GM10266 (cell line): ENCODE data around the gene WFIKKN2.

Experiments used
- DNase-seq: peaks from one replicate; pipeline ENCODE4 v3.0.0; 2012; ENCODE audit errors: extremely low spot score
- TF ChIP-seq, protein P1 (sequence below): IDR thresholded peaks from 2 replicates; pipeline ENCODE4 v1.5.1; 2012; ENCODE audit warnings: mild to moderate bottlenecking, low read depth; ENCODE audit not compliant: control insufficient read depth, insufficient read depth; ENCODE audit errors: missing control alignments

The WFIKKN2 gene

DNA sequence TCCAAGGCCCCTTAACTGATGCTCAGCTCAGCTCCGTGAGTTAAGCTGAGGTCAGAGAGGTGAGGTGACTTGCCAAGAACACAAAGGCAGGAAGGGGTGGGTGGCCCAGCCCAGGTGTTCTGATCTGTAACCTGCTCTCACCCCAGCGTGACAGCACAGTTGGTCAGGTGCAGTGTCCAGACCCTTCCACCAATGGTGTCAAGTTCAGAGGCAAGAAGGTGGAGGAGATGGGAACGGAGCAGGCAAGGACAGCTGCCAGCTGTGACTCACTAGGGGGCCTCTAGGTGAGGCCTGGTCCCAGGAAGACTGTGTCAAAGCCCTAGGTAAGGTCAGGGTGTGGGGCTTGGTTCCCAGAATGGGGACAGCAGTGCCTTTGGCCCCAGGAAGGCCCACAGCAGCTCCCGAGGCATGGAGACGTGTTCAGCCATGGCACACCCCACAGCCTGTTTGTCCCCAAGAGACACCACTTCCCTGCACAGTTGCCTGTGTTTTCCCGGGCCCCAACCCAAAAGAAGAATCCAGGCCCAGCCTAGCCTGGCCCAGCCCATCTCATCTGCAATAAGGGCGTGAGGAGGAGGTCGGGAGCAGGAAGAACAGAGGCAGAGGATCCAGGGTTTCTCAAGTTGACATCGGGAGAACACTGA is 7.2 kb downstream of the WFIKKN2 start:
- no peak for DNase-seq
- TF ChIP-seq, protein P1, sequence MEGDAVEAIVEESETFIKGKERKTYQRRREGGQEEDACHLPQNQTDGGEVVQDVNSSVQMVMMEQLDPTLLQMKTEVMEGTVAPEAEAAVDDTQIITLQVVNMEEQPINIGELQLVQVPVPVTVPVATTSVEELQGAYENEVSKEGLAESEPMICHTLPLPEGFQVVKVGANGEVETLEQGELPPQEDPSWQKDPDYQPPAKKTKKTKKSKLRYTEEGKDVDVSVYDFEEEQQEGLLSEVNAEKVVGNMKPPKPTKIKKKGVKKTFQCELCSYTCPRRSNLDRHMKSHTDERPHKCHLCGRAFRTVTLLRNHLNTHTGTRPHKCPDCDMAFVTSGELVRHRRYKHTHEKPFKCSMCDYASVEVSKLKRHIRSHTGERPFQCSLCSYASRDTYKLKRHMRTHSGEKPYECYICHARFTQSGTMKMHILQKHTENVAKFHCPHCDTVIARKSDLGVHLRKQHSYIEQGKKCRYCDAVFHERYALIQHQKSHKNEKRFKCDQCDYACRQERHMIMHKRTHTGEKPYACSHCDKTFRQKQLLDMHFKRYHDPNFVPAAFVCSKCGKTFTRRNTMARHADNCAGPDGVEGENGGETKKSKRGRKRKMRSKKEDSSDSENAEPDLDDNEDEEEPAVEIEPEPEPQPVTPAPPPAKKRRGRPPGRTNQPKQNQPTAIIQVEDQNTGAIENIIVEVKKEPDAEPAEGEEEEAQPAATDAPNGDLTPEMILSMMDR, result no peak

DNA sequence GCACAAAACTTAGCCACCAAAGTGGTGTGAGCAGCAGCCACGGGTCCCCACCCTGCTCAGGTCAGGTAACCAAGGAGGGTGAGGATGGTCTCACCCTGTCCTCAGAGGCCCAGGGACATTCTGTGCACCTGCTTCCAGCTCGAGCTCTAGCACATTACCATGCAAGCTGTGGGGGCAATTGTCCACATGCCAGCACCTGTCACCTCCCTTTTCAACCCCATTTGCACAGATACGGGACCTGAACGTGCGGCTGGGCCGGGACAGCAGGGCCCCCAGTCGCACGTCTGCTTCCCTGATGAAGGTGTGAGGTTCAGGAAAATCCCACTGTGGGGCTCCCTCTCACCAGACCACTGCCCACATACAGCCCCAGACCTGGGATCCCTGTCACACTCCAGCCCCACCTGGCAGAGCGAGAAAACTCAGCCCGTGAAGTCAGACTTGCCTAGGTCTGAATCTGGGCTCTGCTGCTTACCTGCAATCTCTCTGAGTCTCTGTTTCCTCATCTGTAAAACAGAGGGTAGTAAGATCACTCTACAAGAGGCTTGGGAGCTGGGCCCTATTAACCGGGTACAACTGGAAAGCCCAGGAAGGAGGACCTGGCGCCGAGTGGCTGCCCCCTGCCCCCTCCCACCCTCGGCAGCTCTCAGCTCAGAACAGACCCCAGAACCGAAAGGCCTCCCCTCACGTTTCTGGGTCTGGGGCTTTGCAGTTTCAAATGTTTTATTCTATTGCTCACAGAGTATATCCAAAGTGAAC is 7.9 kb downstream of the WFIKKN2 start:
- DNase-seq, result no peak
- TF ChIP-seq, protein P1, result no peak

DNA sequence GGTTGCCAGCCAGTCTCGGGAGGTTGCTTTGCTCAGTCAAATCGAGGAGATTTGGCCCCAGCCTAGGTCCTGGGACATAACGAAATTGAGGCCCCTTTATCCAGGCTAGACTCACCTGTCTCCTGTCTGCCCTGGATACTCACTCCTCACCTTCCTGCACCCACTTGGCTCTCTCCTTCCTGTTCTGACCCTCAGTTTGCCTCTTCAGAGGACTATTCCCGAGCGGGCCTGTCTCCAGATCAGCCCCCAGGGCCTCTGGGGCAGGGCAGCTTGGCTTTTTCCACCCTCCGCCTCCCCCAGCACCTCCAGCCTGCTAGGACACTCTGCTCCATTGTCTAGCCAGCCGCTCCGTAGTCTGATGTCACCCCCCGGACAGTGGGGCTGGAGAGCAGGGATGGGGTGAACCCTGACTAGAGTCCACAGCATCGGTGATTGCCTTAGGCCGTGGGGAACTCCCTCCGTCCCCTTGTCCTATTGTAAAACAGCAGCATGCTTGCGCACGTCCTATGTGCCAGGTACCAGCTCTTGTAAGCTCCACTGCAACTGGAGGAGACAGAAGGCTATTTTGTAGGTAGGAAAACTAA is 8.8 kb downstream of the WFIKKN2 start:
- DNase-seq, result no peak
- TF ChIP-seq, protein P1, result no peak

DNA sequence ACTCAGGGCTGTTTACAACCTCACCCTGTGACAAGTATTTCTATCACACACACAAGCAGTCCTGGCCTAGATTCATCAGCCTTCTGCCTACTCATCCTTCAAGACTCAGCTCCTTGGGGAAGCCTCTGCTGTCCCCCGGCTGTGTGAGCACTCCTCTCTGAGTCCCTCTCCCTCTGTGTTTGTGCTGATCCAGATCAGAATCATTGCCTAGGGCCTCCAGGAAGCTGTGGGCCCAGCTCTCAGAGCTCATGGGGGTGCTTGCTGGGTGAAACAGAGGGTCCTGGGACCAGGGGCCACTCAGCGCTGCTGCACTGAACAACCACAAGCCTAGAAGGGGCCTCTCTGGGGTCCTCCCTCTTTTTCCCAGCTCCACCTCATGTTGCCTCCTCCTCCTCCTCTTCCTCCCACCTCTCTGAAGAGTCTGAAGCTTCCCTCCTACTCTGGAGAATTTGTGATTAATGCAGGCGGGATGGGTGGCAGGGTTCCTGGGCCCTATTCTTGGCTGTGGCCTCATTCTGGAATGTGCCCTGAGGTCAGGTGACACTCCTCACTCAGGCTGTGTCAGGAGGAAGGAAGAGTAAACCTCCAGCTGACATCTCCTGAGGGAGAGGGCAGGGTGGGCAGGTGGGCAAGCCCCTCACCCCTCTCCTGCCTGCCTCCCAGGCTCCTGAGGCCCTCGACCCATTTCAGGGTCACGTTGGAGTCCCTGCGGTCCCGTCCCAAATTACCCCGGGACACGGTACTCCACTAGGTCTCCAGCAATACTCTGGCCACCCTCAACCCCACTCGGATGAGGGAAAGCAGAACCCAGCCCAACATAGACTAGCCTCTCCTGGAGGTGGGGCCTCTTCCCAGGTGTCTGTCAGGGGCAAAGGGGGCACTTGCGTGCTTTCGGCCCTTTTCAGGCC is 10.1 kb downstream of the WFIKKN2 start:
- no peak for DNase-seq
- TF ChIP-seq, protein P1, result no peak

DNA sequence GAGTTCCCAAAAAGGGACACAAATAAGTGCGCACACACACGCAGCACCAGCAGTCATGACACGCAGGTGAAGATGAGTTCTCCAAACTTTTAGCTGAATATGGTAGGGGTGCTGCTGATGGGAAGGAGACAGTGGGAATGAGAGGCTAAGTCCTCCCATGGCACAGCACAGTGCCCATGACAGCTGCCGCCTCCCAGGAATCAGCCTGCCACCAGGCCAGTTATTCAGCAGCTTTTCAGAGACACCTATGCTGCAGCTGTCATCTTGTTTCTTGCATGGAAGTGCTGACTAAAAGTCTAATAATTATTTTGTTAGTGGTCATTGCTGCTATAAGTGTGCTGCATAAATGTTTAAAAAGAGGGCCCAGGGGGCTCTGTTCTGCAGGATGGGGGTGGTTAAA is 12.2 kb downstream of the WFIKKN2 start:
- no peak for DNase-seq
- TF ChIP-seq, protein P1, result no peak

DNA sequence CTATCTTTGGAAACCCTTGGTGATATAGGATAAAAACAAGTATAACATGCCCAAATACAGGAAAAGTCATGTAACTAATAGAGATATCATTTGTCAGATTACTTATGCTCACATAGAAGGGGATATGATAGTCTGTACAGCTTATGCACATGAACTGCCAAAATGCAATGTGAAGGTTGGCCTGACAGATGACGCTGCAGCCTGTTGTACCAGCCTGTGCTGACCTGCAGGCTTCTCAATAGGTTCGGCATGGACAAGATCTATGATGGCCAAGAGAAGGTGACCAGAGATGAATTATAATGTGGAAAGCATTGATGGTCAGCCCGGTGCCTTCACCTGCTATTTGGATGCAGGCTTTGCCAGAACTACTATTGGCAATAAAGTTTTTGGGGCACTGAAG is 12.7 kb downstream of the WFIKKN2 start:
- TF ChIP-seq, protein P1, result no peak
- DNase-seq, result no peak
